Measurements from ENCODE around the gene RACGAP1.

The RACGAP1 gene

GRCh38 chr12:49965836-49966235 lies 59.5 kb downstream of the RACGAP1 start:
- TF ChIP-seq ESRRG (CRISPR knock-in tag; IDR thresholded peaks at IDR 0.05) (no peak), ISL1 (CRISPR knock-in tag; IDR thresholded peaks at IDR 0.05) (no peak)
- ATAC-seq = no peak

GRCh38 chr12:49964849-49965624 lies 60.3 kb downstream of the RACGAP1 start:
- no peak for ATAC-seq
- TF ChIP-seq ZNF565 (CRISPR knock-in tag; conservative IDR thresholded peaks at IDR 0.05; ENCODE audit: low read depth) (no peak), ZFP3 (CRISPR knock-in tag; IDR thresholded peaks at IDR 0.05) (no peak), ZNF70 (CRISPR knock-in tag; IDR thresholded peaks at IDR 0.05) (no peak), TOX (CRISPR knock-in tag; IDR thresholded peaks at IDR 0.05; ENCODE audit: borderline replicate concordance) (no peak)

- TF ChIP-seq ZNF8 (CRISPR knock-in tag; IDR thresholded peaks at IDR 0.05) (no peak), ZFP3 (CRISPR knock-in tag; IDR thresholded peaks at IDR 0.05) (no peak), ESRRG (CRISPR knock-in tag; IDR thresholded peaks at IDR 0.05) (no peak), BACH2 (CRISPR knock-in tag; IDR thresholded peaks at IDR 0.05; ENCODE audit: borderline replicate concordance) (no peak), CSDC2 (CRISPR knock-in tag; IDR thresholded peaks at IDR 0.05) (no peak), ARNTL (CRISPR knock-in tag; IDR thresholded peaks at IDR 0.05; ENCODE audit: borderline replicate concordance, low read depth) (no peak), CREB5 (CRISPR knock-in tag; IDR thresholded peaks at IDR 0.05; ENCODE audit: low read depth) (no peak), ZFP30 (CRISPR knock-in tag; IDR thresholded peaks at IDR 0.05) (no peak), SNAI2 (CRISPR knock-in tag; IDR thresholded peaks at IDR 0.05) (no peak), RARB (CRISPR knock-in tag; IDR thresholded peaks at IDR 0.05) (no peak), OSR1 (CRISPR knock-in tag; IDR thresholded peaks at IDR 0.05) (no peak), ZNF565 (CRISPR knock-in tag; conservative IDR thresholded peaks at IDR 0.05; ENCODE audit: low read depth) (no peak), TCF4 (CRISPR knock-in tag; IDR thresholded peaks at IDR 0.05; ENCODE audit: borderline replicate concordance) (no peak)
- no peak for ATAC-seq
These were observed 61.1 kb downstream of the RACGAP1 start for GRCh38 chr12:49963976-49964815.

- TF ChIP-seq GLIS3 (CRISPR knock-in tag; IDR thresholded peaks at IDR 0.05) (no peak), PATZ1 (CRISPR knock-in tag; IDR thresholded peaks at IDR 0.05; ENCODE audit: borderline replicate concordance) (no peak), ZFP3 (CRISPR knock-in tag; IDR thresholded peaks at IDR 0.05) (no peak), ARNTL (CRISPR knock-in tag; IDR thresholded peaks at IDR 0.05; ENCODE audit: borderline replicate concordance, low read depth) (no peak), POU6F1 (CRISPR knock-in tag; IDR thresholded peaks at IDR 0.05; ENCODE audit: borderline replicate concordance, low read depth) (no peak), ZNF8 (CRISPR knock-in tag; IDR thresholded peaks at IDR 0.05) (no peak), TCF4 (CRISPR knock-in tag; IDR thresholded peaks at IDR 0.05; ENCODE audit: borderline replicate concordance) (no peak), ZFP30 (CRISPR knock-in tag; IDR thresholded peaks at IDR 0.05) (no peak), TOX (CRISPR knock-in tag; IDR thresholded peaks at IDR 0.05; ENCODE audit: borderline replicate concordance) (no peak), ZNF565 (CRISPR knock-in tag; conservative IDR thresholded peaks at IDR 0.05; ENCODE audit: low read depth) (no peak), ESRRG (CRISPR knock-in tag; IDR thresholded peaks at IDR 0.05) (no peak), ISL1 (CRISPR knock-in tag; IDR thresholded peaks at IDR 0.05) (no peak), SNAI2 (CRISPR knock-in tag; IDR thresholded peaks at IDR 0.05) (no peak)
- ATAC-seq = peak; percentile 55
These were observed 62.2 kb downstream of the RACGAP1 start for GRCh38 chr12:49962861-49963765.
